HCEC 1CT (cell line): Measurements from ENCODE around the gene ITM2C.

Experiments
- DNase-seq: peaks from one replicate; pipeline ENCODE4 v3.0.0-alpha.2; 2017

The ITM2C gene

GRCh38 chr2:230893841-230894781 lies 29.4 kb downstream of the ITM2C start:
- DNase-seq = no peak

GRCh38 chr2:230895536-230896345 lies 31.0 kb downstream of the ITM2C start:
- no peak for DNase-seq

DNA sequence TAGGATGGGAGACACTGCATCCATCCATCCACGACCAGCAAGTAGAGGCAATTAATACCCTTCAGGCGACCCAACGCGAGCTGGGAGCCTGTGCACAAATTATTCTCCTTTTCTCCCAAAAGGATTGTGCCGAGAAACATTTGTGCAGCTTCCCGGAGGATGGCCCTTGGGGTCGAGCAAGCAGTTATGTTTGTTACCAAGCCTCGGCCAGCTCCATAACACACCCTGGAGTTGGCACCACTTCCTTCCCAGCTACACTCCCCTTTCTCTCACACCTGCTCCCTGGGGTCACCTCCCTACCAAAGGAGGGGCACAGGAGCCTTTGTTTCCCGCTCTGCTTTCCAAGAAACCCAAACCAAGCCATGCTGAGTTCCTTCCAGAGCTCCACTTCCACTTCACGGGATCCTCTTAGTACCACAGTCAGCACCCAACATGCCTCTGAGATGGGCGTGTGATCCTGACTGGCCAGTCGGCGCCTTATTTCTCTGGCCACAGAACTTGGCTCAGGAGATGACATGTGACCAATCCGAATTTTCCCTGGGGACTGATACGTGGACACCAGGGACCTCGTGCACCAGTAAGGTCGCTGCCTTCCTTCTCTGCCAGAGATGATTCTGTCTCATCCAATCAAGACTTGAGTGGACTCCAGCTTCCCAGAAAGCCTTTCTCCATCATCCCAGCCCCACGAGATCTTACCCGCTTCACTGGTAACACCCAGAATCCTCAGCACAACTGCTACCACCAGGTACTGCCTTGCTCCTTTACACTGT lies 31.8 kb downstream of the ITM2C start:
- DNase-seq = no peak

GRCh38 chr2:230898016-230898712 lies 33.4 kb downstream of the ITM2C start:
- no peak for DNase-seq

GRCh38 chr2:230898713-230899091 lies 34.0 kb downstream of the ITM2C start:
- DNase-seq = no peak

- DNase-seq = no peak
Measured at GRCh38 chr2:230899287-230899686, 34.5 kb downstream of the ITM2C start.

DNA sequence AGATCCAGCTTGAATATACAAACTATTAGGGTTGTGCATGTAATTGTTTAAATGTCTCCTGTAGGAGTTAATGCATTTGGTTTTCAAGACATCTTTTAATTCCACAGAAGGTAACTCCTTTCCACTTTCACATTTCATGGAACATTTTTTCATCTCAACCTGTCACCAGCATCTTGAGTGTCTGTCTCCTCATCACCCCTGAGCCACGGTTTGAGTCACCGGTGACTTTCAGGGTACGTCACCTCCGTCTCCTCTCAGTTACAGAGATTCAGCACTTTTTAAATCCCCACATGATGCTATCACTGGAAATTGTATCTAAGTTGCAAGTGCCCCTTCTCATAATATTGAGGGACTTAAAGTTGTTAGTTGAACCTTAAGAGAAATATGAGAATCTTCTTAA lies 35.0 kb downstream of the ITM2C start:
- DNase-seq = no peak

DNA sequence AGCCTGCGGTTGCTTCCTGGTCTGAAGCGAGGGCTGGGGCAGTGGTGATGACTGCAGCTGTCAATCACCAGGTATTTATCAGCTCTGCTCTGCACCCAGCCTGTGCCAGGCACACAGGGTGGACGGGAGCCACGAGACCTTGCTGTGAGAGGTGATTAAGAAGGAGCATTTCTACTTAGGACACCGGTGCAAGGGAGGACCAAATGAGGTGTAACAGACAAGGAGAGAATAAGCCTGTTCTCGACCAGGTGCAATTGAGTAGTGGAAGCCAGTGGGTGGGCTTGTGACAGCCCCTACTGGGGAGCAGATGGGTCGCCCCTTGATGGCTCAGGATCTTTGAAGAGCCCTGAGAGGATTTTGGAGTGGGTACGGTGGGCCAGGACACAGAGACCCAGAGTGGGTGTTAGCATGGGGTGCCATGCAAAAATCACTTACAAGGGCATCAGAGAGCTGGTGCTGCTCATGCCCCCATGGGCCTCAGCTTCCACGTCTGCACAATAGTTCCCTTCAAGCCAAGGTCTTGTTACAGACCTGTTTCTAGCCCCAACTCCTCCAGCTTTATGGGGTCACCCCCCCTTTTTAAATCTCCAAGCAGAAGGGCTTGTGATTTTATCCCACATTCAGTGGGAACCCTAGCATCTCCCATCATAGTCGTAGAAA lies 35.7 kb downstream of the ITM2C start:
- no peak for DNase-seq

GRCh38 chr2:230901006-230901405 lies 36.3 kb downstream of the ITM2C start:
- DNase-seq = no peak

GRCh38 chr2:230902180-230902899 lies 37.6 kb downstream of the ITM2C start:
- peak; percentile 30 for DNase-seq

- no peak for DNase-seq
Measured at GRCh38 chr2:230903231-230904150, 38.7 kb downstream of the ITM2C start.

DNA sequence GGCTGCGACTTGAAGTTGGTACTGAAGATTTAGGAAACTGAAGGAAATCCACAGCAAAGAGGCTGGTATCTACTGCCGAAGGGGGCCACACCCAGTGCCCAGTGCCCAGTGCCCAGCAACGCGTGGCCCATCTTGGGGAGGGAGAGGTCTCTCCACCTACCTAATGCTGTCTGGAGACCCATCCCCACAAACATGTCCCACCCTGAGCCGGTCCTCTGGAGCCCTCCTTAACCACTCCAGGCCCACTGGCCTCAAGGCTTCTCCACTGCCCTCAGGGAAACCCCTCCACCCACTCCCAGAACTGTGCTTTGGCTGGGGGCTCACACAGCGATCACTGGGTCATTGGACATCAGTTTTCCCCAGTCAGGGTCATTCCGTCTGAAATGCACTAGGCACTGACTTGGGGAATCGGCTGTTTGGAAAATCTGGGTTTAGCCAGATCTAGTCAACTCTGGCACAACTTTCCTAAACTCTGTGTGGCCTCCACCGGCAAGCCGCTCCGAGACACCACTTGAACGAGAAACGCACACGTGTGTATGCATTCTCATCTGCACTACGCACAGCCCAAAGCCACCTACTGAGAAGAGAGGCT lies 40.2 kb downstream of the ITM2C start:
- DNase-seq = no peak

GRCh38 chr2:230905448-230906421 lies 41.0 kb downstream of the ITM2C start:
- DNase-seq = no peak

DNA sequence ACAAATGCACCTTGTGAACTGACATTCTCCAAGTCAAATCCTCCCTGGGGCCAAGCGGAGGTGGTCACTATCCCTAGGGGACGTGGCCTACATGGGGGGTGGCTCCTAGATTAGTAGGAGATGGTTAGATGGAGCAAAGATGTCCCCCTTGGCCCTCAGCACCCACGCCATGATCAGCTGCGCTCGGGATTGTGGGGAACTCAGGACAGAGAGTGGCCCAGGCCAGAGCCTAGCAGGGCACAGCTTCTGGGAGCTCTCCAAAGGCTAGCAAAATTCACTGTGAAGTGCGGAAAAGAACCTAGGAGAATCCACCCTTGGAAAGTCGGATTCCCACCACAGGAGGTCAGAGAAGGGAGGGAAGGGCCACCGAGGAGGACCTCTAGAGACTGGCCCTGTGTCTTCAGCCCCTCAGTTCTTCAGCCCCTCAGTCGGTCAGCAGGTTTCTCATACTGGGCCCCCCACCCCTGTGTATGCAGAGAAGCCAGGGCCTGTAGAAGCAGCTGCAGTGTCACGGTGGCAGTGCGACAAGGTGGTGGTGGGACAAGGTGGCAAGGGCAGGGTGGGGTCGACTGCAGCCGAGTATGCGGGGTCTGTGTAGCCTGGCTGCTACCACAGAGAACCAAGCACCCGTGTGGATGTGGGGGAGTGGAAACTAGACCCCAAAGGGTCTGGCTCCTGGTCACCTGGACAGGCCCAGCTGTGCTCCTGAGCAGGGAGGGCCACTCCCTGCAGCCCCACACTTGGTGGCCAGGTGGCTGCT lies 41.9 kb downstream of the ITM2C start:
- DNase-seq = no peak

GRCh38 chr2:230907361-230908091 lies 42.8 kb downstream of the ITM2C start:
- DNase-seq = no peak

- no peak for DNase-seq
Measured at GRCh38 chr2:230908092-230908594, 43.4 kb downstream of the ITM2C start.
